HEK293 (cell line): ENCODE measurements around the gene TMCC1.

Experiments used
- CTCF ChIA-PET: fragments of 350-600 bp; formaldehyde crosslinking; extraction: SDS; loops from one replicate; lab custom pipeline; 2021; ENCODE audit warnings: antibody characterized with exemption; lab: Yijun Ruan, JAX
- POLR2A ChIA-PET: fragments of 300-600 bp; formaldehyde crosslinking; extraction: SDS; loops from one replicate; lab custom pipeline; 2020; ENCODE audit warnings: antibody characterized with exemption, inconsistent platforms; lab: Yijun Ruan, JAX
- H3K27ac ChIP-seq: fragments of 200-500 bp; sonication (Bioruptor generic); 2 replicates; pipeline ENCODE4 v1.5.1; 2014; ENCODE audit warnings: low read depth, low read length, control low read depth, inconsistent platforms; ENCODE audit errors: extremely low read depth
- H3K36me3 ChIP-seq, 2 experiments: fragments of 200-500 bp in 1 of 2; sonication (Bioruptor generic) in 1 of 2; 1 replicate in 1 of 2; 2 replicates in 1 of 2; pipeline ENCODE4 v1.5.1; 2014 to 2017; ENCODE audit warnings: inconsistent platforms in 2 of 2, low read length in 2 of 2; ENCODE audit not compliant: control insufficient read depth in 2 of 2, insufficient read depth in 1 of 2
- H3K4me1 ChIP-seq: fragments of 200-500 bp; sonication (Bioruptor generic); 2 replicates; pipeline ENCODE4 v1.5.1; 2014; ENCODE audit warnings: mild to moderate bottlenecking, low read length, inconsistent platforms; ENCODE audit not compliant: control insufficient read depth, insufficient read depth
- H3K4me3 ChIP-seq: 2 replicates; pipeline ENCODE4 v1.5.1; 2011; ENCODE audit warnings: low read depth, mild to moderate bottlenecking, control low read depth, low read length, moderate library complexity
- H3K9me3 ChIP-seq: fragments of 200-500 bp; sonication (Bioruptor generic); 2 replicates; pipeline ENCODE4 v1.5.1; 2014; ENCODE audit warnings: low read depth, low read length, inconsistent platforms; ENCODE audit not compliant: control insufficient read depth, insufficient read depth
- BCL11A ChIP-seq: fragments of 450-650 bp; formaldehyde crosslinking; IDR thresholded peaks from 2 replicates; pipeline ENCODE4 v1.5.1; 2016; ENCODE audit warnings: low read depth, missing biosample characterization, missing genetic modification characterization
- IKZF3 ChIP-seq: fragments of 450-650 bp; IDR thresholded peaks from 2 replicates; pipeline ENCODE4 v1.5.0; 2018; ENCODE audit warnings: missing biosample characterization, mild to moderate bottlenecking, missing genetic modification characterization, moderate library complexity
- KLF16 ChIP-seq: fragments of 450-650 bp; formaldehyde crosslinking; IDR thresholded peaks from 2 replicates; pipeline ENCODE4 v1.5.1; 2017; ENCODE audit warnings: missing biosample characterization, missing genetic modification characterization
- KLF7 ChIP-seq: fragments of 450-650 bp; formaldehyde crosslinking; IDR thresholded peaks from 2 replicates; pipeline ENCODE4 v1.5.1; 2016; ENCODE audit warnings: missing biosample characterization, missing genetic modification characterization, borderline replicate concordance
- ZBTB6 ChIP-seq: fragments of 450-650 bp; formaldehyde crosslinking; IDR thresholded peaks from 2 replicates; pipeline ENCODE4 v1.5.1; 2017; ENCODE audit warnings: missing biosample characterization, missing genetic modification characterization
- ZFP3 ChIP-seq: fragments of 450-650 bp; formaldehyde crosslinking; IDR thresholded peaks from 2 replicates; pipeline ENCODE4 v1.5.1; 2016; ENCODE audit warnings: low read depth, missing biosample characterization, missing genetic modification characterization
- ZNF140 ChIP-seq: fragments of 450-650 bp; formaldehyde crosslinking; IDR thresholded peaks from 2 replicates; pipeline ENCODE4 v1.5.1; 2016; ENCODE audit warnings: missing biosample characterization, missing genetic modification characterization
- ZNF16 ChIP-seq: fragments of 450-650 bp; formaldehyde crosslinking; IDR thresholded peaks from 2 replicates; pipeline ENCODE4 v1.5.1; 2016; ENCODE audit warnings: low read depth, missing biosample characterization, missing genetic modification characterization
- ZNF174 ChIP-seq: fragments of 450-650 bp; formaldehyde crosslinking; IDR thresholded peaks from 2 replicates; pipeline ENCODE4 v1.5.0; 2017; ENCODE audit warnings: missing biosample characterization, mild to moderate bottlenecking, missing genetic modification characterization
- ZNF23 ChIP-seq: fragments of 450-650 bp; formaldehyde crosslinking; IDR thresholded peaks from 2 replicates; pipeline ENCODE4 v1.5.1; 2016; ENCODE audit warnings: missing biosample characterization, missing genetic modification characterization, borderline replicate concordance
- ZNF248 ChIP-seq: fragments of 450-650 bp; formaldehyde crosslinking; IDR thresholded peaks from 2 replicates; pipeline ENCODE4 v1.5.1; 2017; ENCODE audit warnings: missing biosample characterization, missing genetic modification characterization
- ZNF26 ChIP-seq: fragments of 450-650 bp; formaldehyde crosslinking; IDR thresholded peaks from 2 replicates; pipeline ENCODE4 v1.5.1; 2016; ENCODE audit warnings: missing biosample characterization, missing genetic modification characterization
- ZNF280D ChIP-seq: fragments of 450-650 bp; formaldehyde crosslinking; IDR thresholded peaks from 2 replicates; pipeline ENCODE4 v1.5.1; 2016; ENCODE audit warnings: missing biosample characterization, missing genetic modification characterization
- ZNF341 ChIP-seq: fragments of 450-650 bp; formaldehyde crosslinking; IDR thresholded peaks from 2 replicates; pipeline ENCODE4; 2016; ENCODE audit warnings: low read depth, missing biosample characterization, missing genetic modification characterization
- ZNF404 ChIP-seq: fragments of 450-650 bp; formaldehyde crosslinking; IDR thresholded peaks from 2 replicates; pipeline ENCODE4 v1.5.1; 2017; ENCODE audit warnings: missing biosample characterization, missing genetic modification characterization
- ZNF621 ChIP-seq: fragments of 450-650 bp; formaldehyde crosslinking; IDR thresholded peaks from 2 replicates; pipeline ENCODE4 v1.5.1; 2017; ENCODE audit warnings: missing biosample characterization, missing genetic modification characterization
- ZNF654 ChIP-seq: fragments of 450-650 bp; formaldehyde crosslinking; IDR thresholded peaks from 2 replicates; pipeline ENCODE4 v1.5.1; 2016; ENCODE audit warnings: low read depth, missing biosample characterization, missing genetic modification characterization
- ZNF76 ChIP-seq: fragments of 450-650 bp; formaldehyde crosslinking; IDR thresholded peaks from 2 replicates; pipeline ENCODE4; 2016; ENCODE audit warnings: low read depth, missing biosample characterization, missing genetic modification characterization, borderline replicate concordance

The TMCC1 gene

GRCh38 chr3:129654131-129654530 is 239.4 kb downstream of the TMCC1 start:
- Histone ChIP-seq H3K4me1 (peaks cover 6% of the 10 kb centered on the region), H3K36me3 (peaks cover 0 to 12% of the 10 kb centered on the region in 2 experiments; a peak in 1 of 3 replicates), H3K4me3 (no peak overlapping the region), H3K27ac (no peak overlapping the region), H3K9me3 (no peaks in the 10 kb centered on the region)
- CTCF ChIA-PET = interaction anchor here (0.6 to 1.9 kb wide), 6 partner anchors 25 to 449 kb away, joined by 3 to 11 read pairs (median 4); no protein-coding TSS in a partner anchor
- TF ChIP-seq ZNF404 (tag by site-specific recombination) (no peak), ZNF23 (tag by site-specific recombination) (no peak), ZFP3 (tag by site-specific recombination) (no peak), KLF16 (no peak), ZNF621 (no peak), KLF7 (tag by site-specific recombination) (no peak), ZNF26 (tag by site-specific recombination) (no peak), ZBTB6 (no peak), ZNF76 (tag by site-specific recombination) (no peak), ZNF654 (no peak), ZNF341 (tag by site-specific recombination) (no peak), ZNF140 (no peak), ZNF174 (tag by site-specific recombination) (no peak), ZNF248 (tag by site-specific recombination) (no peak)
- POLR2A ChIA-PET = no interaction called here

- Histone ChIP-seq H3K4me3 (no peak overlapping the region), H3K4me1 (peaks cover 6% of the 10 kb centered on the region), H3K27ac (no peak overlapping the region), H3K9me3 (no peaks in the 10 kb centered on the region), H3K36me3 (peaks cover 0 to 12% of the 10 kb centered on the region in 2 experiments; a peak in 1 of 3 replicates)
- ChIA-PET POLR2A (no interaction called here), CTCF (interaction anchor here (0.8 to 1.9 kb wide), 3 partner anchors 162 to 901 kb away, joined by 3 to 4 read pairs (median 4); no protein-coding TSS in a partner anchor)
- TF ChIP-seq ZNF280D (no peak), BCL11A (tag by site-specific recombination) (no peak), ZNF140 (no peak), ZNF16 (no peak), IKZF3 (no peak)
These were observed 240.5 kb downstream of the TMCC1 start for GRCh38 chr3:129653019-129653418.
